IMR-90 (cell line): ENCODE results near the gene HGFAC. TPM values are rescaled to one million over a fixed set of nuclear protein-coding genes. Genes with fewer than 3 reads are reported as not detected.

Experiments
- RAD21 ChIP-seq: IDR thresholded peaks from 2 replicates; pipeline ENCODE4 v1.6.1; 2012; ENCODE audit warnings: low read length, improper control_type of control experiment
- polyA plus RNA-seq, 3 experiments: library from polyadenylated mRNA; depleted of rRNA; stranded (reverse); fragments of >200 nt; gene quantifications; 2 replicates each; pipeline ENCODE4 v1.2.3, GENCODE V29; 2012; ENCODE audit warnings: low replicate concordance in 1 of 3
- total RNA-seq: library from RNA; depleted of rRNA; stranded (reverse); fragments of >200 nt; gene quantifications from 2 replicates; pipeline ENCODE4 v1.2.3, GENCODE V29; 2012
- TF ChIP-seq, protein P1 (sequence below): fragments of 150-350 bp; IDR thresholded peaks from 2 replicates; pipeline ENCODE4 v1.6.1; 2016; ENCODE audit warnings: low read depth, mild to moderate bottlenecking, low read length, moderate library complexity, borderline replicate concordance

Gene HGFAC
- total and polyA plus RNA-seq, 2 of the 4 experiments (the other 2 are of a cell fraction): 0.05 TPM; not detected in 1

GRCh38 chr4:3399277-3400194, 42.2 kb upstream of the HGFAC start (continued):
- TF ChIP-seq, protein P1, sequence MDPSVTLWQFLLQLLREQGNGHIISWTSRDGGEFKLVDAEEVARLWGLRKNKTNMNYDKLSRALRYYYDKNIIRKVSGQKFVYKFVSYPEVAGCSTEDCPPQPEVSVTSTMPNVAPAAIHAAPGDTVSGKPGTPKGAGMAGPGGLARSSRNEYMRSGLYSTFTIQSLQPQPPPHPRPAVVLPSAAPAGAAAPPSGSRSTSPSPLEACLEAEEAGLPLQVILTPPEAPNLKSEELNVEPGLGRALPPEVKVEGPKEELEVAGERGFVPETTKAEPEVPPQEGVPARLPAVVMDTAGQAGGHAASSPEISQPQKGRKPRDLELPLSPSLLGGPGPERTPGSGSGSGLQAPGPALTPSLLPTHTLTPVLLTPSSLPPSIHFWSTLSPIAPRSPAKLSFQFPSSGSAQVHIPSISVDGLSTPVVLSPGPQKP: no peak
- no peak for TF ChIP-seq RAD21
